PC-3 (cell line): Measurements from ENCODE around the gene STX8. TPM values are rescaled to one million over a fixed set of nuclear protein-coding genes. Genes with fewer than 3 reads are reported as not detected.

Experiments
- ATAC-seq: fragments of 200-7000 bp; cut with Tn5 transposase; 2 replicates; pipeline ENCODE4 v1.9.1; 2020; ENCODE audit warnings: mild to moderate bottlenecking, moderate library complexity
- BruUV-seq: library from RNA; stranded (reverse); fragments of 400-500 nt; replicated peaks from 2 replicates; lab custom pipeline; 2021; lab: Mats Ljungman, UMichigan
- CTCF ChIA-PET: fragments of 300-600 bp; sonication (Branson Sonifier 250); formaldehyde crosslinking; loops from one replicate; lab custom pipeline; 2022; ENCODE audit warnings: antibody characterized with exemption; lab: Charles Lee
- POLR2A ChIA-PET: fragments of 300-600 bp; sonication (Branson Sonifier 250); formaldehyde crosslinking; loops from one replicate; lab custom pipeline; 2022; ENCODE audit warnings: antibody characterized with exemption; ENCODE audit not compliant: unreplicated experiment; lab: Charles Lee
- DNase-seq: peaks from one replicate; pipeline ENCODE4 v3.0.0-alpha.2; 2015
- H2AFZ ChIP-seq: fragments of 300-600 bp; sonication (generic); 2 replicates; pipeline ENCODE4 v1.6.0; 2016; ENCODE audit warnings: antibody characterized with exemption, low read length
- H3F3A ChIP-seq: fragments of 300-600 bp; sonication (generic); one replicate; pipeline ENCODE4 v1.6.0; 2017; ENCODE audit warnings: antibody characterized with exemption, low read length, control low read depth, mild to moderate bottlenecking; ENCODE audit not compliant: unreplicated experiment
- H3K27ac ChIP-seq: fragments of 300-600 bp; sonication (generic); 2 replicates; pipeline ENCODE4 v1.5.1; 2016; ENCODE audit warnings: mild to moderate bottlenecking, low read length
- H3K27me3 ChIP-seq: fragments of 300-600 bp; sonication (generic); 2 replicates; pipeline ENCODE4 v1.6.1; 2016; ENCODE audit warnings: low read length, mixed read lengths
- H3K36me3 ChIP-seq: fragments of 300-600 bp; sonication (generic); 2 replicates; pipeline ENCODE4 v1.6.1; 2016; ENCODE audit warnings: low read depth, mixed run types, low read length, mixed read lengths
- H3K4me1 ChIP-seq: fragments of 300-600 bp; sonication (generic); 2 replicates; pipeline ENCODE4 v1.5.1; 2016; ENCODE audit warnings: low read length; ENCODE audit not compliant: insufficient read depth
- H3K4me2 ChIP-seq: fragments of 300-600 bp; sonication (generic); 2 replicates; pipeline ENCODE4 v1.6.0; 2016; ENCODE audit warnings: low read length
- H3K4me3 ChIP-seq: fragments of 300-600 bp; sonication (generic); 2 replicates; pipeline ENCODE4 v1.5.1; 2016; ENCODE audit warnings: mild to moderate bottlenecking, low read length, mixed read lengths
- H3K79me2 ChIP-seq: fragments of 300-600 bp; sonication (generic); 2 replicates; pipeline ENCODE4 v1.6.1; 2017; ENCODE audit warnings: low read length, mixed read lengths
- H3K9ac ChIP-seq: fragments of 300-600 bp; sonication (generic); 2 replicates; pipeline ENCODE4 v1.6.0; 2016; ENCODE audit warnings: mild to moderate bottlenecking, low read length
- H3K9me2 ChIP-seq: fragments of 300-600 bp; sonication (generic); replicated peaks from 2 replicates; pipeline ENCODE4 v1.6.1; 2016; ENCODE audit warnings: mixed run types, low read length, mixed read lengths
- H3K9me3 ChIP-seq: fragments of 300-600 bp; sonication (generic); 2 replicates; pipeline ENCODE4 v1.6.1; 2016; ENCODE audit warnings: low read length, mixed read lengths
- H4K20me1 ChIP-seq: fragments of 300-600 bp; sonication (generic); 2 replicates; pipeline ENCODE4 v1.6.1; 2016; ENCODE audit warnings: low read length, mixed read lengths
- CTCF ChIP-seq: fragments of 300-600 bp; sonication (generic); conservative IDR thresholded peaks from 2 replicates; pipeline ENCODE4 v1.5.1; 2017; ENCODE audit warnings: antibody characterized with exemption, low read depth, mild to moderate bottlenecking, low read length
- EZH2 ChIP-seq: fragments of 300-600 bp; sonication (generic); IDR thresholded peaks from one replicate; pipeline ENCODE4 v1.6.1; 2017; ENCODE audit warnings: antibody characterized with exemption, mild to moderate bottlenecking, low read length; ENCODE audit not compliant: unreplicated experiment
- EZH2phosphoT487 ChIP-seq: fragments of 300-600 bp; sonication (generic); IDR thresholded peaks from 2 replicates; pipeline ENCODE4 v1.6.1; 2018; ENCODE audit warnings: mild to moderate bottlenecking, antibody characterized with exemption, low read length, borderline replicate concordance
- intact Hi-C: fragments of 100-400 bp; cut with micrococcal nuclease; formaldehyde crosslinking; loops from 2 replicates; pipeline ENCODE4 v1.9.0; 2023
- total RNA-seq: library from RNA; depleted of rRNA; stranded (reverse); fragments of >200 nt; gene quantifications from 2 replicates; pipeline ENCODE4 v1.2.3, GENCODE V29; 2014

STX8 gene
- total RNA-seq, 1 experiment from 2014 or later = 57.4 TPM

DNA sequence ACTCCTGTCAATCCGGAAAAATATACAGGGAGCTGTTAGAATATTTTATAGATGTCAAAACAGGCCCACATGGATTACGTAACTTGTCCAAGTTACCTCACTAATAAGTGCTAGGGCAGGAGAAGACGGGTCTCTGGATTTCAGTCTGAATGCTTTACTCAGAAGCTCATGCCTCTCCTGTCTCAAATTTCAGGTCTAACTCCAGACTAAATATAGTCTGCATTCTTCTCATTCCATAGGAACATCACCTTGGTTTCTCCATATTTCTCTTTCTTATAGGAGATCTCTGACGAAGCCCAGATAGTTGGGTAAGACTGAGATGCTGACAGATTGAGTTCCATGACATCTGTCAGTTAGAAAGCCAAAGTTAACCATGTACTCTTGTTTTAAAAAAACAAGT, 174.2 kb downstream of the STX8 start:
- H3K36me3 ChIP-seq = no peaks in the 10 kb centered on the region
- H3K27me3 ChIP-seq = no peaks in the 10 kb centered on the region
- no peaks in the 10 kb centered on the region for H3K9me3 ChIP-seq
- H2AFZ ChIP-seq = no peak overlapping the region
- H3K4me1 ChIP-seq = no peaks in the 10 kb centered on the region
- H3K27ac ChIP-seq = no peak overlapping the region
- intact Hi-C loops = no loop called here
- H3K9ac ChIP-seq = no peak overlapping the region
- no peaks in the 10 kb centered on the region for H3K79me2 ChIP-seq
- no peaks in the 10 kb centered on the region for H3K9me2 ChIP-seq
- H3F3A ChIP-seq = no peaks in the 10 kb centered on the region
- no peaks in the 10 kb centered on the region for H4K20me1 ChIP-seq
- ChIA-PET CTCF (no interaction called here), POLR2A (no interaction called here)
- no peak overlapping the region for H3K4me3 ChIP-seq
- no peak for TF ChIP-seq EZH2phosphoT487
- no peak for TF ChIP-seq EZH2
- no peak for TF ChIP-seq CTCF
- no peak for ATAC-seq
- no peak overlapping the region for H3K4me2 ChIP-seq
- BruUV-seq = no TSS peak
- DNase-seq = peak; percentile 37

DNA sequence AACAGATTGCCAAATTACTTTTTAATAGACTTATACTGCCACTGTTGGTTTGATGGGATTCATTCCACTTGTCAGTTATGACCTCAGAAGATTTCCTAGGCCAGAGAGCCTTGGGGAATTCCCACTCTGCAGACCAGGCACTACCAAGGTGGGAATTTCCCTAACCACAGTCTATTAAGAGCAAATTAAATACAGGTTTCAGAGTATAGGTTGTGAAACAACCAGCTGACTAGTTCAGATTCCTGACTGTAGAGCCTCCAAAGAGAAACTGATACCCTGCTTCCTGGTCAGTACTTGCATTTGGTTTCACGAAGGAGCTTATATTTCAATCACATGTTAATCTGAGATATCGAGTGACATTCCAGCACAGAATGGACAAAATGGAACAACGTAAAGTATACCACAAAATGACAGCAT, 186.5 kb downstream of the STX8 start:
- peak; percentile 45 for DNase-seq
- intact Hi-C loops = no loop called here
- H3K9me3 ChIP-seq = no peaks in the 10 kb centered on the region
- no TSS peak for BruUV-seq
- peaks cover 9% of the 10 kb centered on the region; the same call in 1 of the 2 replicates for H3K4me1 ChIP-seq
- no peaks in the 10 kb centered on the region for H4K20me1 ChIP-seq
- CTCF ChIA-PET = no interaction called here
- H3K9me2 ChIP-seq = no peaks in the 10 kb centered on the region
- no peaks in the 10 kb centered on the region for H3K27me3 ChIP-seq
- no peak for TF ChIP-seq EZH2
- no peak for TF ChIP-seq CTCF
- TF ChIP-seq EZH2phosphoT487 = no peak
- H3F3A ChIP-seq = no peaks in the 10 kb centered on the region
- peak overlapping the region; percentile 52 for H3K27ac ChIP-seq
- no peak overlapping the region for H3K4me3 ChIP-seq
- POLR2A ChIA-PET = no interaction called here
- no peak overlapping the region; the same call in 1 of the 2 replicates for H3K9ac ChIP-seq
- H3K36me3 ChIP-seq = no peaks in the 10 kb centered on the region
- ATAC-seq = peak; percentile 46; the same call in 1 of the 2 replicates
- no peaks in the 10 kb centered on the region for H3K79me2 ChIP-seq
- H2AFZ ChIP-seq = no peak overlapping the region
- H3K4me2 ChIP-seq = no peak overlapping the region

DNA sequence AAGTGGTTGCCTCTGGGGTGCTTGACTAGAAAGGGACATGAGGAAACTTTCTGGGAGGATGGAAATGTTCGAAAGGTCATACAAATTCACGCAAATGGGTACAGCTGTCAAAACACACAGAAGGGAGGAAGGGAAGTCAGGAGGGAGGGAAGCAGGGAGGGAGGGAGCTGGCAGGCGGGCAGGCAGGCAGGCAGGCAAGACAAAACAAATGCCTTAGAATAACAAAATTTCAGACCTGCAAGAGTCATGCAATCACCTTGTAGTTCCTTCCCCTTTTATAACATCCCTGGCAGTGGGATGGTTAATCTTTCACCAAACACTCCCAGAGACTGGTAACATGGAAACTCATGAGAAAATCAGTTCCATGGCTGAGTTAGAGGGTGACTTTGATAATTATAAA, 189.2 kb downstream of the STX8 start:
- Histone ChIP-seq H3F3A (no peaks in the 10 kb centered on the region), H2AFZ (no peak overlapping the region), H3K36me3 (no peaks in the 10 kb centered on the region), H4K20me1 (no peaks in the 10 kb centered on the region), H3K9ac (no peak overlapping the region), H3K27me3 (no peaks in the 10 kb centered on the region), H3K27ac (no peak overlapping the region), H3K4me3 (no peak overlapping the region), H3K9me2 (no peaks in the 10 kb centered on the region), H3K4me2 (no peak overlapping the region), H3K9me3 (no peaks in the 10 kb centered on the region), H3K4me1 (peaks cover 9% of the 10 kb centered on the region; the same call in 1 of the 2 replicates), H3K79me2 (no peaks in the 10 kb centered on the region)
- TF ChIP-seq EZH2phosphoT487 (no peak), EZH2 (no peak), CTCF (no peak)
- no TSS peak for BruUV-seq
- DNase-seq (no peak), ATAC-seq (no peak)
- ChIA-PET CTCF (no interaction called here), POLR2A (no interaction called here)
- intact Hi-C loops = no loop called here
